Right lobe of liver (tissue), 6 donors: ENCODE data around the gene RNF20. TPM values are rescaled to one million over a fixed set of nuclear protein-coding genes. Genes with fewer than 3 reads are reported as not detected.

ENCODE experiments used
- ATAC-seq, 4 donors: fragments of 200-7000 bp; cut with Tn5 transposase; one replicate each; pipeline ENCODE4 v1.9.1; 2020; ENCODE audit warnings: mild to moderate bottlenecking in 4 of 4, moderate library complexity in 4 of 4
- DNase-seq, 3 donors: peaks; one replicate each; pipeline ENCODE4 v3.0.0-alpha.2; 2020
- H3K27ac ChIP-seq, 3 donors: fragments of 200-600 bp; one replicate each; pipeline ENCODE4 v1.8.0; 2022
- H3K27me3 ChIP-seq, 2 donors: fragments of 200-600 bp; one replicate each; pipeline ENCODE4 v1.8.0; 2022
- H3K36me3 ChIP-seq, 4 donors: fragments of 200-600 bp; sonication (generic) in 1 of 4; one replicate each; pipeline versions ENCODE4 v1.5.1 to v1.8.0; 2017 to 2022; ENCODE audit warnings: control low read depth in 1 of 4
- H3K4me1 ChIP-seq, 4 donors: fragments of 200-600 bp; sonication (generic) in 1 of 4; one replicate each; pipeline versions ENCODE4 v1.5.1 to v1.8.0; 2017 to 2022; ENCODE audit warnings: control low read depth in 1 of 4
- H3K4me3 ChIP-seq, 3 donors: fragments of 200-600 bp; one replicate each; pipeline ENCODE4 v1.8.0; 2022
- H3K9me3 ChIP-seq, 4 donors: fragments of 200-600 bp; sonication (generic) in 1 of 4; one replicate each; pipeline versions ENCODE4 v1.5.1 to v1.8.0; 2017 to 2022; ENCODE audit warnings: control low read depth in 1 of 4
- POLR2A ChIP-seq: fragments of 450-650 bp; IDR thresholded peaks from one replicate; pipeline ENCODE4 v1.6.1; 2017; ENCODE audit warnings: antibody characterized with exemption, mild to moderate bottlenecking
- WGBS: methylation state at CpG from one replicate; pipeline ENCODE4 v1.1.6; 2018; ENCODE audit warnings: low coverage, low lambda C conversion rate; ENCODE audit not compliant: insufficient coverage; ENCODE audit errors: missing lambda C conversion rate; 5-methylcytosine and 5-hydroxymethylcytosine counted together
- intact Hi-C, 2 donors: fragments of 100-400 bp; cut with DNase I; formaldehyde crosslinking; loops; one replicate each; pipeline versions ENCODE4 v1.11.2 to v1.14.1; 2022
- total RNA-seq, 6 experiments: library from RNA; depleted of rRNA in 2 of 6; stranded (reverse); fragments of >200 nt in 2 of 6; fragmentation: NEBNext Ultra II Directional in 3 of 6; extraction: Animal tissue kit (Norgen Biotek cat#: 25700) in 3 of 6; gene quantifications; one replicate each; pipeline versions ENCODE4 v1.1.0 to v1.2.4, GENCODE V29; 2016 to 2023
- TF ChIP-seq, protein P1 (sequence below), 4 donors: fragments of 200-600 bp in 3 of 4; fragments of 450-650 bp in 1 of 4; IDR thresholded peaks; one replicate each; pipeline versions ENCODE4 v1.5.1 to v1.8.0; 2016 to 2022; ENCODE audit warnings: antibody characterized with exemption in 4 of 4, mild to moderate bottlenecking in 2 of 4
- donor health status: DM: no; HTN: yes; CAD: no.
- donor health status: DM: no; HTN: no; CAD: no.
- donor health status: DM: no; HTN: no; CAD: no.
- donor health status: DM: no; HTN: yes; CAD: no.
- donor health status: DM: no; HTN: yes; CAD: no.

Gene RNF20
- total RNA-seq, 6 experiments from 2014 or later = 8.7 to 19.8 (median 16.1) TPM

DNA sequence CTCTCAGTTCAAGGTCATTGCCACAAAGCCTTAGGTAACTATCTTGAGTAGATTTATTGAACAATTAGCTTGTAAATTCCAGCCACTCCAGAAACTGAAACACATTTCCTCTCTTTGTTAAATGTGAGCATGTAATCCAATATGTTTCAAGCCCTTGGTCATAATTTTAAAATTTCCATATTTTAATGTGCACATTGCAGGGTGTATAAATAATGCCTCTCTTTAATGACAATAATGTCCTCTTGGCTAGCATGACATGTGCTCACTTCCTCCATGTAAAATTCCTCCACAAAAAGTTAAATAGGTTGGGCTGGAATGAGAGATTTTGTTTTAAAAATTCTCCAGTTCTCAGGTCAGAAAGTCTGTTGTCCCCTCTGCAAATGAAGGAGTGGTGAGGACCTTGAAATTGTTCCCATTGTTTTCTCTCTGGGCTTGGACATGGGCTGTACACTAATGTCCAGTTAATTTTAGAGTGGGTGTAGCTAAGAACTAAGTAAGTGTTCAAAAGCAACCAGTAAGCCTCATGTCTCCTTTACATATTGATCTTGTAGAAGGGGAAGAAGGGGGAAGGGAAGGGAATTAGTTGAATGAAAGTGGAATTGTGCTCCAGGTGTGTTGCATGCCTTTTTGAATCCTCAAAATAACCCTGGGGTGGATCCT is 58.3 kb downstream of the RNF20 start:
- Histone ChIP-seq H3K27ac (no peak overlapping the region), H3K4me1 (no peaks in the 10 kb centered on the region), H3K27me3 (no peaks in the 10 kb centered on the region), H3K4me3 (no peak overlapping the region), H3K9me3 (no peaks in the 10 kb centered on the region), H3K36me3 (no peaks in the 10 kb centered on the region)
- no peak for ATAC-seq
- no peak for TF ChIP-seq POLR2A
- TF ChIP-seq, protein P1, sequence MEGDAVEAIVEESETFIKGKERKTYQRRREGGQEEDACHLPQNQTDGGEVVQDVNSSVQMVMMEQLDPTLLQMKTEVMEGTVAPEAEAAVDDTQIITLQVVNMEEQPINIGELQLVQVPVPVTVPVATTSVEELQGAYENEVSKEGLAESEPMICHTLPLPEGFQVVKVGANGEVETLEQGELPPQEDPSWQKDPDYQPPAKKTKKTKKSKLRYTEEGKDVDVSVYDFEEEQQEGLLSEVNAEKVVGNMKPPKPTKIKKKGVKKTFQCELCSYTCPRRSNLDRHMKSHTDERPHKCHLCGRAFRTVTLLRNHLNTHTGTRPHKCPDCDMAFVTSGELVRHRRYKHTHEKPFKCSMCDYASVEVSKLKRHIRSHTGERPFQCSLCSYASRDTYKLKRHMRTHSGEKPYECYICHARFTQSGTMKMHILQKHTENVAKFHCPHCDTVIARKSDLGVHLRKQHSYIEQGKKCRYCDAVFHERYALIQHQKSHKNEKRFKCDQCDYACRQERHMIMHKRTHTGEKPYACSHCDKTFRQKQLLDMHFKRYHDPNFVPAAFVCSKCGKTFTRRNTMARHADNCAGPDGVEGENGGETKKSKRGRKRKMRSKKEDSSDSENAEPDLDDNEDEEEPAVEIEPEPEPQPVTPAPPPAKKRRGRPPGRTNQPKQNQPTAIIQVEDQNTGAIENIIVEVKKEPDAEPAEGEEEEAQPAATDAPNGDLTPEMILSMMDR (IDR thresholded peaks at IDR 0.05) = no peak
- no peak for DNase-seq
- intact Hi-C loops = no loop called here

DNA sequence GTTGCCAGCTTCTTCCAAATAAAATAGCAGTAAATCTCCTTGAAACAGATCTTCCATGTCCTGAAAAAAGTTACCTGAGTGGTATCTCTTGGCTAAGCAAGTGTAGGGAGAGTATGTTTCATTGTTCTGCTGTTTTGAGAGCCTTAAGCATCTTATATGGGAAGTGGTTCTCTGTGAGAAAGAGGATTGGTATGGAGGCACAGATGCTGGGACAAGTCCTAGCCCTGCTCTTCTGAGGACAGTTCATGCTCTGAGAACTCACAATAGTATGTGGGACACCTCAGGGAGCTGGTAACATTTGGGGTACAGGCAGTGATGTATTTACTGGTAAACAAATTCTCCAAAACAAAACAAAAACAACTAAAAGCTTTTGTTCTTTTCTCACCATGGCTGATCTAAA is 59.1 kb downstream of the RNF20 start:
- no peak for DNase-seq
- no peak for TF ChIP-seq POLR2A
- TF ChIP-seq, protein P1 (IDR thresholded peaks at IDR 0.05) = no peak
- no peaks in the 10 kb centered on the region for H3K4me1 ChIP-seq
- H3K4me3 ChIP-seq = no peak overlapping the region
- ATAC-seq = no peak
- H3K9me3 ChIP-seq = no peaks in the 10 kb centered on the region
- H3K36me3 ChIP-seq = no peaks in the 10 kb centered on the region
- H3K27me3 ChIP-seq = no peaks in the 10 kb centered on the region
- no peak overlapping the region for H3K27ac ChIP-seq
- intact Hi-C loops = no loop called here

DNA sequence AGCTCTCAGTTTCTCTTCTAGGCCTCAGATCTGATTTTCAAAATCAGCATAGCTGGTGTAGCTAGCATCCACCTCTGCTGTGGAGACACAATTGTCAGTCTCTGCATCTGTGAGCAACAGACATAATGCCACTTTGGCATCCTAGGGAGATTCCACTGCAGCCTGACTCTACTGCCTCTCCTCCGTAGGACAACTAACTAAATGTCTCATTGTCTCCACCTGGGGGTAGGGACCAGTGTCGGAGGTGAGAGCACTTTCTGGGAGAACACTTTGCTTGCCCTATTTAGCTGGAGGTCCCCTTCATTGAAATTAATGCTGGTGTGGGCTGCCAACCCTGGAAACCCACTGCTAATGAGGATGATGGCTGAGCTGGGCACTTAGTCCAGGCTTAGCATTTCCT is 59.7 kb downstream of the RNF20 start:
- Histone ChIP-seq H3K9me3 (no peaks in the 10 kb centered on the region), H3K4me3 (no peak overlapping the region), H3K36me3 (no peaks in the 10 kb centered on the region), H3K27ac (no peak overlapping the region), H3K4me1 (no peaks in the 10 kb centered on the region), H3K27me3 (no peaks in the 10 kb centered on the region)
- intact Hi-C loops = no loop called here
- ATAC-seq (no peak), DNase-seq (no peak)
- 94% methylated on average over 2 of the region's 2 CpGs for WGBS
- no peak for TF ChIP-seq POLR2A
- TF ChIP-seq, protein P1 (IDR thresholded peaks at IDR 0.05) = no peak

DNA sequence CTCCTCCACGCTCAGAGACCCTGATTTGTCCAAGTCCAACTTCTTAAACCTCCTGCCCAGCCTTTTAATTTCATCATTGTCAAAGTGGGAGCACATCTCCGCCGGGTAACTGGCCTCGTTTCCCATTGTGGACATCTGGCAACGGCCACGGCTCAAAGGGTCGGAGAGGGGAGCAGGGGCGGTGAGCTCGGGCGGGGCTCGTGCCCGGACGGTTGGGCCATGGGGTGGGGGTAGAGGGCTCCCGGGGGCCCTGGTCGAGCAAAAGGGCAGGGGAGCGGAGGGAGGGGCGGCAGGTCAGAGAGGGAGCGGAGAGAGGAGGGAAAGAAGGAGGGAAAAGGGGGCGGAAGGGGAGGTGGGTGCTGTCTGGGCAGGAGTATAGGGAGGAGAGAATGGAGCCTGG is 61.1 kb downstream of the RNF20 start, which contains the start of gene PPP3R2:
Gene PPP3R2, minus strand, starts transcription at position 174 of the 400 bp plus-strand sequence. Its CDS starts 48 bp downstream, at position 126.
- WGBS = 78% methylated on average over 13 of the region's 19 CpGs
- intact Hi-C loops = no loop called here

More for the DNA sequence above, 61.1 kb downstream of the RNF20 start, which contains the start of gene PPP3R2:
- TF ChIP-seq, protein P1 (IDR thresholded peaks at IDR 0.05) = no peak
- TF ChIP-seq POLR2A = no peak
- H3K4me3 ChIP-seq = no peak within 1 kb of the TSS
- no peaks in the 10 kb centered on the region for H3K27me3 ChIP-seq
- ATAC-seq (peak in 1 of 4 donors; percentile 32), DNase-seq (no peak)
- no peaks in the 10 kb centered on the region for H3K4me1 ChIP-seq
- H3K36me3 ChIP-seq = no peaks in the 10 kb centered on the region
- H3K27ac ChIP-seq = no peak within 1 kb of the TSS
- H3K9me3 ChIP-seq = no peaks in the 10 kb centered on the region
